Tibial artery (tissue), 4 donors: Measurements from ENCODE around the gene PRRT1B.

Source experiments
- DNase-seq, 2 donors: peaks; one replicate each; pipeline ENCODE4 v3.0.0-alpha.2; 2019
- H3K27ac ChIP-seq, 2 donors: fragments of 200-600 bp; sonication (generic) in 1 of 2; 1 replicate in 1 of 2; 2 replicates in 1 of 2; pipeline ENCODE4 v1.5.1; 2018 to 2019; ENCODE audit warnings: mild to moderate bottlenecking in 1 of 2
- H3K27me3 ChIP-seq, 2 donors: fragments of 200-600 bp; sonication (generic) in 1 of 2; one replicate each; pipeline versions ENCODE4 v1.5.1 to v1.6.0; 2016 to 2019
- H3K36me3 ChIP-seq, 3 donors: fragments of 200-600 bp; sonication (generic) in 2 of 3; one replicate each; pipeline ENCODE4 v1.5.1; 2016 to 2019; ENCODE audit warnings: mild to moderate bottlenecking in 2 of 3
- H3K4me1 ChIP-seq, 4 donors: fragments of 200-600 bp; sonication (generic) in 2 of 4; 1 replicate in 3 of 4; 2 replicates in 1 of 4; pipeline ENCODE4 v1.5.1; 2016 to 2019
- H3K4me3 ChIP-seq, 2 donors: fragments of 200-600 bp; sonication (generic) in 1 of 2; 1 replicate in 1 of 2; 2 replicates in 1 of 2; pipeline ENCODE4 v1.5.1; 2018 to 2019; ENCODE audit warnings: mild to moderate bottlenecking in 2 of 2
- H3K9me3 ChIP-seq, 3 donors: fragments of 200-600 bp; sonication (generic) in 1 of 3; one replicate each; pipeline ENCODE4 v1.5.1; 2016 to 2019
- CTCF ChIP-seq, 2 experiments: fragments of 200-600 bp in 1 of 2; fragments of 450-650 bp in 1 of 2; IDR thresholded peaks; one replicate each; pipeline ENCODE4 v1.5.1; 2017 to 2019; ENCODE audit warnings: antibody characterized with exemption in 2 of 2, mild to moderate bottlenecking in 1 of 2, moderate library complexity in 1 of 2
- intact Hi-C: fragments of 100-400 bp; cut with DNase I; formaldehyde crosslinking; loops from one replicate; pipeline ENCODE4 v1.15.0; 2023; ENCODE audit warnings: low total_unique reads

PRRT1B gene

GRCh38 chr9:131583337-131583645, 38.0 kb downstream of the PRRT1B start:
- DNase-seq, result no peak
- no peak for TF ChIP-seq CTCF (IDR thresholded peaks at IDR 0.05)
- H3K27ac ChIP-seq, result no peak overlapping the region
- no peaks in the 10 kb centered on the region for H3K27me3 ChIP-seq
- intact Hi-C loops, result no loop called here
- peaks cover 86 to 89% (median 87%) of the 10 kb centered on the region in 3 donors for H3K36me3 ChIP-seq
- no peaks in the 10 kb centered on the region for H3K9me3 ChIP-seq
- no peak overlapping the region for H3K4me3 ChIP-seq
- peaks cover 0 to 5% (median 0%) of the 10 kb centered on the region in 4 donors for H3K4me1 ChIP-seq

GRCh38 chr9:131583836-131584555, 38.7 kb downstream of the PRRT1B start:
- H3K4me3 ChIP-seq, result no peak overlapping the region
- H3K27me3 ChIP-seq, result no peaks in the 10 kb centered on the region
- intact Hi-C loops, result no loop called here
- peaks cover 0 to 5% (median 0%) of the 10 kb centered on the region in 4 donors for H3K4me1 ChIP-seq
- H3K36me3 ChIP-seq, result peaks cover 87 to 89% (median 87%) of the 10 kb centered on the region in 3 donors
- H3K27ac ChIP-seq, result no peak overlapping the region
- no peak for DNase-seq
- TF ChIP-seq CTCF (IDR thresholded peaks at IDR 0.05), result no peak
- H3K9me3 ChIP-seq, result no peaks in the 10 kb centered on the region

DNA sequence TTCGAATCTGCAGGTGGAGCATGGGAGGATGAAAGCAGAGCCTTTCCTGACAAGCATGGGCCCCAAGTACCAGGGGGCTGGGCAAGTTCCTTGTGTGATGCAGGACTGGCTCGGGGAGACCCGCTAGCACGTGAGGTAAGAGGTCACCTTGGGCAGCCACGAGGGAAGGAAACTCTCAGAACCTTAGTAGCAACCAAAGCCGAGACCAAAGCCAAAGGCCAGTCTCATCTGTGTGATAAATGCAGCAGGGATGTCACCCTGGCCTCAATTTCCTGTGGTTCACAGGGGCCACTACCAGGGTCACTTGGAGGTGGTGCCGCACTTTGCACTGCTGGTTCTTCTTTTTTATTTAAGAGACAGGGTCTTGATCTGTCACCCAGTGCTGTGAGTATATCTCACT, 39.5 kb downstream of the PRRT1B start:
- Histone ChIP-seq H3K9me3 (no peaks in the 10 kb centered on the region), H3K27me3 (no peaks in the 10 kb centered on the region), H3K4me3 (no peak overlapping the region), H3K4me1 (peaks cover 0 to 4% (median 0%) of the 10 kb centered on the region in 4 donors), H3K36me3 (peaks cover 84 to 89% (median 87%) of the 10 kb centered on the region in 3 donors), H3K27ac (no peak overlapping the region)
- no peak for TF ChIP-seq CTCF (IDR thresholded peaks at IDR 0.05)
- intact Hi-C loops, result no loop called here
- DNase-seq, result no peak

- Histone ChIP-seq H3K27ac (no peak overlapping the region), H3K4me1 (no peaks in the 10 kb centered on the region), H3K36me3 (peaks cover 78 to 89% (median 87%) of the 10 kb centered on the region in 3 donors), H3K27me3 (no peaks in the 10 kb centered on the region), H3K9me3 (no peaks in the 10 kb centered on the region), H3K4me3 (no peak overlapping the region)
- intact Hi-C loops, result no loop called here
- DNase-seq, result no peak
- TF ChIP-seq CTCF (IDR thresholded peaks at IDR 0.05), result no peak
Measured at GRCh38 chr9:131585375-131585774, 40.1 kb downstream of the PRRT1B start.

DNA sequence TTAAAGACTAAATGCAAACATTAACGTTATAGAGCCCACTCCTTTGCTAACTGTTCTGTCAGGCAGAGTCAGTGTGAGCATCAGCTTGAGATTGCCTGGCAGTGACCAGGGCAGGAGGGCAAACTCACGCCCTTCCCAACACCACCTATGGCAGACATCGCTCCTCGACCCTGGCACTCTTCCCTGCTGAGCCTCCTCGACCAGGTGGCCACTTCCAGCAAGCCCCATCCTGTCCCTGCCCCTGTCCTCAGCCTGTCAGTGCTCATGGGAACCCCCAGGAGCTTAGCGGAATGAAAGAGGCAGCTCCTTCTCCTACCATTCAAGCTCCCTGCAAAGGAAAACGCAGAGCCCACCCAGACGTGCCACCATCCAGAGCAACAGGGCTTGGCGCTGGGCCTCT, 42.0 kb downstream of the PRRT1B start:
- no peak for DNase-seq
- intact Hi-C loops, result no loop called here
- no peak overlapping the region for H3K27ac ChIP-seq
- H3K4me3 ChIP-seq, result no peak overlapping the region
- peaks cover 0 to 10% (median 0%) of the 10 kb centered on the region in 4 donors for H3K4me1 ChIP-seq
- no peaks in the 10 kb centered on the region for H3K27me3 ChIP-seq
- no peaks in the 10 kb centered on the region for H3K9me3 ChIP-seq
- peaks cover 59 to 89% (median 75%) of the 10 kb centered on the region in 3 donors for H3K36me3 ChIP-seq
- TF ChIP-seq CTCF (IDR thresholded peaks at IDR 0.05), result no peak
